ENCODE measurements around the gene LPCAT1. TPM values are rescaled to one million over a fixed set of nuclear protein-coding genes. Genes with fewer than 3 reads are reported as not detected.
A peak's percentile ranks its signal among the peaks of the same experiment; 100 is the strongest.

LPCAT1 gene
- total RNA-seq, 3 donors from 2014 or later = 19.4 to 39.3 (median 21.4) TPM

DNA sequence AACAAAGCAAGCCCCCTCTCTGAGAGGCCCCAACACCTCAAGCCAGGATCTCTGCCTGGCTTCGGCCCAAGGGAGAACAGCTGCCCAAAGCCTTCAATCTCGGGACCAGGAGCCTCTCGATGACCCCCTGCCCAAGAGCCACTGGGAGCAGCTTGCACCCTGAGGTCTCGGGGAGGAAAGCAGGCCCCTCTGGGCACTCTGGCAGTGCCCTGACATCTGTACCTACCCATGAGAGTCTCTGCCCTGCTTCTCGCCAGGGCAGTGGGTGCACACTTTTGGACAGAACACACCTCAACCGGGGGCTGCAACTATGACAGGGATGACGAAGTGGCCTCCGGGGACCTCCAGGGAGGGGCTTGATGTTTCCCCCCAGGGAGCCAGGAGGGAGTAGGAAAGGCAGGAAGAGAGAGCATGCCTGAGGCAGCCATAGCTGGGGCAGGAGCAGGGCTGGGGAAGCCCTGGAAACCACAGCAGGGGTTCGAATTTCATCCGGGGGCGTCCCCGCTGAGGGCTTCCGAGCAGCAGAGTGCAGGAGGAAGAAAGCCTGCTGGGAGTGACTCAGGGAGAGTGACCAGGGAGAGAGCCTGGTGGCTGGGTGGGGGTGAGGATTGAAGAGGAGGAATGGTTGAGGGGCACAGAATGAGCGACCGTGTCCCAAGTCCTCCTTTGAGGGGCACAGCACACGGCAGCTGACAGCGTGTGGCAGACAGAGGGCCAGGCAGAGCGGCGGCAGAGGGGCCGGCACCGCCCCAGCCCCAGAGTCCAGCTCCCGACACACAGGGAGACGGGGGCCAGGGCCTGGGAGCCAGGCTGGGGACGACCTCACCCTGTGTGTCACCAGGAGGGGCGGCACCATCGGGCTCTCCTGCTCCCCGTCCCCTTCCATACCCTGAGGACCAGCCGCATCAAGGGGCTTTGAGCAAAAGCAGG lies 1.8 kb downstream of the LPCAT1 start:
- intact Hi-C loops (cut with DNase I; ENCODE audit: low total_unique reads) = no loop called here
- Histone ChIP-seq H3K27ac (no peak overlapping the region), H3K4me3 (peak overlapping the region; percentile 77 to 99 (median 80)), H3K4me1 (no peaks in the 10 kb centered on the region), H3K27me3 (no peaks in the 10 kb centered on the region), H3K9me3 (no peaks in the 10 kb centered on the region), H3K36me3 (no peaks in the 10 kb centered on the region)
- TF ChIP-seq POLR2A (IDR thresholded peaks at IDR 0.05) = no peak
- TF ChIP-seq, protein P1, sequence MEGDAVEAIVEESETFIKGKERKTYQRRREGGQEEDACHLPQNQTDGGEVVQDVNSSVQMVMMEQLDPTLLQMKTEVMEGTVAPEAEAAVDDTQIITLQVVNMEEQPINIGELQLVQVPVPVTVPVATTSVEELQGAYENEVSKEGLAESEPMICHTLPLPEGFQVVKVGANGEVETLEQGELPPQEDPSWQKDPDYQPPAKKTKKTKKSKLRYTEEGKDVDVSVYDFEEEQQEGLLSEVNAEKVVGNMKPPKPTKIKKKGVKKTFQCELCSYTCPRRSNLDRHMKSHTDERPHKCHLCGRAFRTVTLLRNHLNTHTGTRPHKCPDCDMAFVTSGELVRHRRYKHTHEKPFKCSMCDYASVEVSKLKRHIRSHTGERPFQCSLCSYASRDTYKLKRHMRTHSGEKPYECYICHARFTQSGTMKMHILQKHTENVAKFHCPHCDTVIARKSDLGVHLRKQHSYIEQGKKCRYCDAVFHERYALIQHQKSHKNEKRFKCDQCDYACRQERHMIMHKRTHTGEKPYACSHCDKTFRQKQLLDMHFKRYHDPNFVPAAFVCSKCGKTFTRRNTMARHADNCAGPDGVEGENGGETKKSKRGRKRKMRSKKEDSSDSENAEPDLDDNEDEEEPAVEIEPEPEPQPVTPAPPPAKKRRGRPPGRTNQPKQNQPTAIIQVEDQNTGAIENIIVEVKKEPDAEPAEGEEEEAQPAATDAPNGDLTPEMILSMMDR (IDR thresholded peaks at IDR 0.05) = no peak
- TF ChIP-seq POLR2AphosphoS5 (IDR thresholded peaks at IDR 0.05) = no peak
- peak in 1 of 2 donors; percentile 48 for DNase-seq (ENCODE audit: low spot score in 2 of 2)

DNA sequence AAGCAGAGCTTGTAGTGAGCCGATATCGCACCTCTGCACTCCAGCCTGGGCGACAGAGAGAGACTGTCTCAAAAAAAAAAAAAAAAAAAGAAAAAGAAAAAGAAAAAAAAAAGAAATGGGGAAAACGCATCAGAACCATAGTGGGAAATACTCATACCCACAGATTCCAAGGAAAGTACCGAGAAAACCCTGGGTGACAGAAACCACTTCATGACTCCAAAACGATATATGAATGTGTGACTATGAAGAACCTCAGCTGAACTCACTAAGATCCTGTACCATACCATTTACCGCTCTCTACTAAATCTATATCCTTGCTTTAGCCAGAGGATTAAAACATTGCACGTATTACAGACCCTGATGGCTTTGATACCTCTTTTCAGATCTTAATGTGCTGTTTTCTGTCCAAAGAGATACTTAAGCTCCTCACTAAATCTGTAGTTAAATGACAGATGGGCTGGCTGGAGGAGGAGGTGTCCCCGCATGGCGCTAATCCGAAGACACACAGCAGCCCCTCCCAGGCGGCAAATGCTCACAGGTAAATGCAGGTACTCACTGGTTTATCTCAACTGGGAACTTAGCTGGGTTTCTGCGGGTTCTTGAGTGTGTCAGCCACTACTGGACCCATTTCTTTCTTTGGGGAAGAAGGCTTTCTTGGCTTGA lies 2.8 kb downstream of the LPCAT1 start:
- no peak for DNase-seq (ENCODE audit: low spot score in 2 of 2)
- Histone ChIP-seq H3K27ac (no peak overlapping the region), H3K27me3 (no peaks in the 10 kb centered on the region), H3K36me3 (no peaks in the 10 kb centered on the region), H3K4me3 (no peak overlapping the region), H3K4me1 (no peaks in the 10 kb centered on the region), H3K9me3 (no peaks in the 10 kb centered on the region)
- TF ChIP-seq, protein P1 (IDR thresholded peaks at IDR 0.05) = no peak
- TF ChIP-seq POLR2AphosphoS5 (IDR thresholded peaks at IDR 0.05) (no peak), POLR2A (IDR thresholded peaks at IDR 0.05) (no peak)
- intact Hi-C loops (cut with DNase I; ENCODE audit: low total_unique reads) = no loop called here

DNA sequence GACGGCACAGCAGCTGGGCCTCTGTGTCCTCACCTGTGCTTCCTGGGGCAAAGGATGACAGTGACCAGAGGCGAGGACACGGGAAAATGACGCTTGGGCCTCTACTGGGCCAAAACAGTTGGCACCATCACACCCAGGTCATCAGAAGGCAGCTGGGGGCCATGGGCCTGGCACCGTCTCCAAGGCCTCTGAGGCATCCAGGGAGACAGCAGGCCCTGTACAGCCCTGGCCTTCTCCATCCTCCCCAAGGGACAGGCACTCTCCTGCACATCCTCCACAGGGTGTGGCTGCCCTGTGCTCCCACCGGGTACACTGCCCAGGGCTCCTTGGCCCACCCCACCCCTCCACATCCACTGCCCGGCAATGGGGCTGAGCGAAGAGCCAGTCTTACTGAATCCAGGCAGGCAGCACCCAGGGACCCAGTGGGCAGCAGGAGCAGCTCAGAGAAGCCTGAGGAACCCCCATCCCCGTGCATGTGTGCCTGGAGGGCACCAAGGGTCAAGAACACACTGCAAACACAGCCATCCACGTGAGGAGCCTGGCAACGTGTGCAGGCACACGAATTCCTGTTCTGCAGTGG lies 4.0 kb downstream of the LPCAT1 start:
- no peak for TF ChIP-seq POLR2AphosphoS5 (IDR thresholded peaks at IDR 0.05)
- Histone ChIP-seq H3K4me3 (no peak overlapping the region), H3K27me3 (no peaks in the 10 kb centered on the region), H3K9me3 (no peaks in the 10 kb centered on the region), H3K4me1 (no peaks in the 10 kb centered on the region), H3K27ac (peak overlapping the region in 1 of 2 donors; percentile 7), H3K36me3 (no peaks in the 10 kb centered on the region)
- peak in 1 of 2 donors; percentile 22 for DNase-seq (ENCODE audit: low spot score in 2 of 2)
- intact Hi-C loops (cut with DNase I; ENCODE audit: low total_unique reads) = no loop called here

DNA sequence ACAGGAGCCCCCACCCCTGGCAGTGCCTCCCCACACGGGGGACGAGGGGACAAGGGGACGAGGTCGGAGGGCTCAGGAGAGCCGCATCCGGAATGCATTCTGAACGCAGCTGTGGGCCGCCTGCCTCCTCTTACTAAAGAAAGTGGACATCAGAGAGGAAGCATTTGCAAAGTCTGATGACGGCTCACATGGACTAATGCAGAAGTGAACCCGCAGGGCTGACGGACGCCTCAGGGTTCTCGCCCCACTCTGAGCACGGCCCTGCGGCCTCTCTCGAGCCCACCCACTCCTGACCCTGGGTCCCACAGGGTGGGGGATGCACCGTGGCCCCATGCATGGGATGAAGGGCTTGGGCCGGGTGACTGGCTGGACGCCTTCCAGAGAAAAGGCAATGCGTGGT lies 5.9 kb downstream of the LPCAT1 start:
- TF ChIP-seq POLR2AphosphoS5 (IDR thresholded peaks at IDR 0.05) = no peak
- Histone ChIP-seq H3K9me3 (no peaks in the 10 kb centered on the region), H3K4me1 (no peaks in the 10 kb centered on the region), H3K27ac (no peak overlapping the region), H3K4me3 (no peak overlapping the region), H3K36me3 (no peaks in the 10 kb centered on the region), H3K27me3 (no peaks in the 10 kb centered on the region)
- DNase-seq (ENCODE audit: low spot score in 2 of 2) = peak in 1 of 2 donors; percentile 45
- intact Hi-C loops (cut with DNase I; ENCODE audit: low total_unique reads) = no loop called here

DNA sequence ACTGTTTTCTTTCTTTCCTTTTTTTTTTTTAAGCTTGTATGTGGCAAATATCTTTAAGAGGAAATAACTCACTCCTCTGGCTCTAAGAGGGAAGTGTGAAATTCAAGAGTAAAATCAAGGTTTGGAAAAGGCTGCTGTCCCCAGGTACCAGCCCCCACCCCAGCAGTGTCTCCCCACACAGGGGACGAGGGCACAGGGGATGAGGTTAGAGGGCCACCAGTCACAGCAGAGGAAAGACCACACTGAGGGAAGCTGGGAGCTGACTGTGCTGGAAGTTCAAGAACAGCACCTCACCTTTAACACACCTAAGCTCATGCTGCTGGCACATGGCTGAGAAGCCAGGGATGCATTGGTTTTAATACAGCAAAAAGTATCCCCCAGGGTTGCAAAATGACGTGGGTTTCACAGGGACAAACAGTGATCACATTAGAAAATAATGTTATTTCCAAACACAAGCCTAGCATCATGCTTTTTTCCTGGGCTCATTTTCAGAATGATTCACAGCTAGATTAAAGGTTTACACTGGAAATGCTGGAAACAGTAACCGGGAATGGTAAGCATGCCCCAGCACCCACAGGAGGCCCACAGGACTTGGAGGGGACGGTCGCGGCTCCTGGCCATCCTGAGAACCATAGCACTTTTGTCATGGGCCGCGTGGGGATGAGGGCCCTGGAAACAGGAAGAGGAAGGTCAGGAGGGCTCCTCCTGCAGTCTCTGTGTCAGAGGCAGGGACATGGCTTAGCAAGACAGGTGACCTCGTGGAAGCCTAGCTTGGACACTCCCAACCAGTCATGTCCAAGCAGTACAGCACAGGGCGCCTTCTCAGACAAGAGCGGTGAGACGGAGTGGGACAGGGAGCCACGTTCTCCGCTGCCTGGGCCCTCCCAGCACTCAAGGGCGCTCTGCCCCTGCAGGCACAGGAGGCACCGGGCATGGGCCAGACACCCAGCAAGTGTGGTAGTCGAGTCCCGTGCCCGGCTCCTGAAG lies 6.9 kb downstream of the LPCAT1 start:
- no peak overlapping the region for H3K27ac ChIP-seq
- no peaks in the 10 kb centered on the region for H3K4me1 ChIP-seq
- TF ChIP-seq POLR2AphosphoS5 (IDR thresholded peaks at IDR 0.05) (no peak), POLR2A (IDR thresholded peaks at IDR 0.05) (no peak)
- TF ChIP-seq, protein P1 (IDR thresholded peaks at IDR 0.05) = no peak
- DNase-seq (ENCODE audit: low spot score in 2 of 2) = peak in 1 of 2 donors; percentile 42
- no peaks in the 10 kb centered on the region for H3K36me3 ChIP-seq
- no peak overlapping the region for H3K4me3 ChIP-seq
- H3K27me3 ChIP-seq = no peaks in the 10 kb centered on the region
- intact Hi-C loops (cut with DNase I; ENCODE audit: low total_unique reads) = no loop called here
- no peaks in the 10 kb centered on the region for H3K9me3 ChIP-seq

Data from breast epithelium (tissue), 4 donors.